ENCODE results near the gene TMCO4. TPM values are rescaled to one million over a fixed set of nuclear protein-coding genes. Genes with fewer than 3 reads are reported as not detected.

Gene TMCO4
- total and polyA plus RNA-seq, 9 donors: 1.7 to 3.7 (median 2.0) TPM

DNA sequence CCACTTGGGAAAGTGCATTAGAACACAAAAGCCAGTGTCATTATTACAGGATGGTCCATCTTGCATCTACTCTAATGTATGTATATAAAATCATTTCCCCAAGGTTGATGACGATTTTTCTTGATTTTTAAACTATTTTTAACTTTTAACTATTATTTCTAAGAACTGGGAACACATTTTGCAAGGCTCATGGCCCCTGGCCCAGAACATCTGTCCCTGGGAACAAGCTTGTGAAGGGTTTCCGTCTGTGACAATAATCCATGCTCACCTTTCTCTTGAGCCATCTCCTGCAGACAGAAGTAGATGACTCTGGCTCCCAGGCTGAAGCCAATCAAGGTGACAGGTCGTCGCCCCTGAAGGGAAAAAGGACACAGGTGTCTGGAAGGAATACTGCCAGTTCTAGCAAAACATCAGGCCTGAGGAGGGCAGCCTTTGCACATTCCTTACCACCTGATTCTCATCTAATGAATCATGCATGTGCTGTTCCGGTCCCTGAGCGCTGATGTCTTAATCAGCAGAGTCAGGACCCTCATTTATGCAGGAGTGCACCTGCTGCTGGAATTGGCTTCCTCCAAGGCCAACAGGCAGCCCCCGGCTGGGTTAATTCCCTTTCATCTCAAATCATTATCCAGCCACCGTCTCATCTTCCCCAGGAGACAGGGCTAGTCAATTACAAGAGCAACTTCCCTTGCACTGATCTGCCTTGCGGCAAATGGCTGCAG is 62.5 kb downstream of the TMCO4 start:
- no peak overlapping the region for H3K4me3 ChIP-seq (ENCODE audit: low read length)
- H3K9me3 ChIP-seq (replicated peaks; ENCODE audit: control insufficient read depth, low read depth, low read length): peaks cover 2% of the 10 kb centered on the region
- peak; percentile 71 for DNase-seq
- peaks cover 32% of the 10 kb centered on the region for H3K4me1 ChIP-seq (ENCODE audit: control insufficient read depth, insufficient read depth, low read length)
- no peak overlapping the region for H3K27ac ChIP-seq (ENCODE audit: low read length)
- WGBS (ENCODE audit: insufficient coverage): 56% methylated on average over 7 of the region's 9 CpGs
- H3K27me3 ChIP-seq (ENCODE audit: control insufficient read depth, insufficient read depth, low read length): no peaks in the 10 kb centered on the region
- H3K36me3 ChIP-seq (ENCODE audit: control insufficient read depth, insufficient read depth, low read length): no peaks in the 10 kb centered on the region

DNA sequence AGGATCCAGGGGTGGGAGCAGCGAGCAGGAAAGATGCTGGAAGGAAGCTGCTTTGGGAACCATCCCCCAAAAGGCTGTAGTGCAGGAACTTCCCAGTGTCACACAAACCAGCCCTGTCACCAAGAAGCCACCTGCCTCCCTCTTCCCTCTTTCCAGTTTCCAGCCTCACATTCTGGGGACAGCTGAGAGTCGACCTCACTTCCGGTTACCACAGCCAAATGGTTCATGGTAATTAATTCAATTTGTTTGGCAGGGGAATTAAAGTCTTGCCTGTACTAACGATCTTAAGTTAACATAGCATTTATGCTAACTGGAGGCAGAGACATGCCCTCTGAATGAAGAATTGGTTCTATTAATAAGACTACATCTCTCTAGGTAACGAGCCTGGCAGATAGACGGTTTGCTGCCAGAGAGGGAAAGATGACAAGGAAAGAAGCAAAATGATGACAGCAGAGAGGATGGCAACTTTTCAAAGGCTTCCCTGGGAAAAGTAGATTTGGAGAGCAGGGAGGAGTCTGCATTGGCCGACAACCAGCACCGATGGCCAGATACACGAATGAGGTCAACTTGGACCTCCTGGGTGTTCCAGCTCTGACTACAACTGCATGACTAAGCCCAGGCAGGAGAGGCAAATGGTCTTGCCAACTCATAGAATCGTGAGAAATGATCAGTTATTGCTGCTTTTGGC is 64.1 kb downstream of the TMCO4 start:
- Histone ChIP-seq H3K9me3 (replicated peaks; ENCODE audit: control insufficient read depth, low read depth, low read length) (peaks cover 2% of the 10 kb centered on the region), H3K36me3 (ENCODE audit: control insufficient read depth, insufficient read depth, low read length) (no peaks in the 10 kb centered on the region), H3K27ac (ENCODE audit: low read length) (peak overlapping the region; percentile 59), H3K27me3 (ENCODE audit: control insufficient read depth, insufficient read depth, low read length) (no peaks in the 10 kb centered on the region), H3K4me1 (ENCODE audit: control insufficient read depth, insufficient read depth, low read length) (peaks cover 32% of the 10 kb centered on the region), H3K4me3 (ENCODE audit: low read length) (no peak overlapping the region)
- 18% methylated on average over 6 of the region's 10 CpGs for WGBS (ENCODE audit: insufficient coverage)
- peak; percentile 95 for DNase-seq

DNA sequence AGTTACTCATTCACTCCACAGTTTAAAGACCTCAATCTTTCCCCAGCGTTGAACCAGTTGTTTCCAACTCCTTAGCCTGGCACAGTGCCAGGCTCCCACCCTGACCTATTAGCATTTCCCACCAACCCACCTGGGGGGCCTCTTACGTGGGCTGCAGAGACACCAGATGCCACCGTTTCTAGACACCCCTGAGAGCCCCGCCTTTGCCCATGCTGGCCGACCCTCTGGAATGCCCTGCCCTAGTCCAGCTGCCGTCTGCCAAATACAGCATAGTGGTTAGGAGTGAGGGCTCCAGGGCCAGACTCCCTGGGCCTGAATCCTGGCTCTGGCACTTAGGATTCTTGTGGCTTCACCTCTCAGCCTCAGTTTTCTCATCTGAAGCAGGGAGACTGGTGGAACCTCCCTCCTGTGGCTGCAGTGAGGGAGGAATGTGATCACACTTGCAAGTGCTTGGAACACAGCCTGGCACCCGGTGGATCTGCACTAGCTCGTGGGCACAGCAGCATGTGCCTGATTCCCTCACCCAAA is 65.2 kb downstream of the TMCO4 start:
- no peak overlapping the region for H3K27ac ChIP-seq (ENCODE audit: low read length)

DNA sequence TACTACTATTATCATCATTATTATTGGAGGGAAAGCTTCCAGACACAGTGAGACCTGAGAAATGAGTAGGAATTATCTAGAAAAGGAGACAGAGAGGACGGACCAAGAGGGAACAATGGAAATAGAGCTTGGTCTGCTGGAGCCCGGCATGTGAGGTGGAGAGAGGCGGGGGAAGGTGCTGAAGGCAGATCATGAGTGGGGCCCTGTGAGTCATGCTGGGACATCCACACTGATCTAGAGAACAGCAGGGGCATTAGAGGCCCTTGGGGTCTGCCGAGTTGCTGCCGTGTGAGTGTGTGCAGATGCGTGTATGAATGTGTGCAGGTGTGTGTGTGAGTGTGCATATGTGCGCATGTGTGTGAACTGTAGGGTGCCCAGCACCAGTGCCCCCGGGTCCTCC is 65.7 kb downstream of the TMCO4 start:
- H3K27ac ChIP-seq (ENCODE audit: low read length): no peak overlapping the region
- H3K9me3 ChIP-seq (replicated peaks; ENCODE audit: control insufficient read depth, low read depth, low read length): peaks cover 8% of the 10 kb centered on the region
- WGBS (ENCODE audit: insufficient coverage): 67% methylated on average over 4 of the region's 8 CpGs
- no peak for DNase-seq
- no peaks in the 10 kb centered on the region for H3K36me3 ChIP-seq (ENCODE audit: control insufficient read depth, insufficient read depth, low read length)
- peaks cover 32% of the 10 kb centered on the region for H3K4me1 ChIP-seq (ENCODE audit: control insufficient read depth, insufficient read depth, low read length)
- no peak overlapping the region for H3K4me3 ChIP-seq (ENCODE audit: low read length)
- H3K27me3 ChIP-seq (ENCODE audit: control insufficient read depth, insufficient read depth, low read length): no peaks in the 10 kb centered on the region

More for the DNA sequence above, 65.2 kb downstream of the TMCO4 start:
- Histone ChIP-seq H3K4me3 (ENCODE audit: low read length) (no peak overlapping the region), H3K9me3 (replicated peaks; ENCODE audit: control insufficient read depth, low read depth, low read length) (peaks cover 8% of the 10 kb centered on the region), H3K36me3 (ENCODE audit: control insufficient read depth, insufficient read depth, low read length) (no peaks in the 10 kb centered on the region), H3K27me3 (ENCODE audit: control insufficient read depth, insufficient read depth, low read length) (no peaks in the 10 kb centered on the region), H3K4me1 (ENCODE audit: control insufficient read depth, insufficient read depth, low read length) (peaks cover 32% of the 10 kb centered on the region)
- WGBS (ENCODE audit: insufficient coverage): 44% methylated on average over 6 of the region's 8 CpGs
- peak; percentile 21 for DNase-seq

DNA sequence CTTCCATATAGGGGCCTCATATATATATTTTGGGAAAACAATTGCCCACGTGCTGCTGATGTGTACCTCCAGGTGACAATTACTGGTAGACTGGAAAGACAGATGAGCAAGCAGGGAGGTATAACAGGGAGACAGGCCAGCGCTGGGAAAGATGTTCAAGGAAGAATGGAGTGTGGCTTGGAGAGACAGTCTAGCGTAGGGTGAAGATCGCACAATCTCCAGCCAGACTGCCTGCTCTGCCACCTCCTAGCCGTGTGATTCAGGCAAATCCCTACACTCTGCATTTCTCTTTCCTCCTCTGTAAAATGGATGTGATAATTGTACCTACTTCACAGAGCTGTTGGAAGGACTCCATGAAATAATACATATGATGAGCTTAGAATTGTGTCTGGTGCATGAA is 66.1 kb downstream of the TMCO4 start:
- Histone ChIP-seq H3K36me3 (ENCODE audit: control insufficient read depth, insufficient read depth, low read length) (no peaks in the 10 kb centered on the region), H3K4me1 (ENCODE audit: control insufficient read depth, insufficient read depth, low read length) (peaks cover 32% of the 10 kb centered on the region), H3K9me3 (replicated peaks; ENCODE audit: control insufficient read depth, low read depth, low read length) (peaks cover 6% of the 10 kb centered on the region), H3K27ac (ENCODE audit: low read length) (no peak overlapping the region), H3K4me3 (ENCODE audit: low read length) (no peak overlapping the region), H3K27me3 (ENCODE audit: control insufficient read depth, insufficient read depth, low read length) (no peaks in the 10 kb centered on the region)
- no peak for DNase-seq
- WGBS (ENCODE audit: insufficient coverage): 80% methylated on average over 1 of the region's 5 CpGs

DNA sequence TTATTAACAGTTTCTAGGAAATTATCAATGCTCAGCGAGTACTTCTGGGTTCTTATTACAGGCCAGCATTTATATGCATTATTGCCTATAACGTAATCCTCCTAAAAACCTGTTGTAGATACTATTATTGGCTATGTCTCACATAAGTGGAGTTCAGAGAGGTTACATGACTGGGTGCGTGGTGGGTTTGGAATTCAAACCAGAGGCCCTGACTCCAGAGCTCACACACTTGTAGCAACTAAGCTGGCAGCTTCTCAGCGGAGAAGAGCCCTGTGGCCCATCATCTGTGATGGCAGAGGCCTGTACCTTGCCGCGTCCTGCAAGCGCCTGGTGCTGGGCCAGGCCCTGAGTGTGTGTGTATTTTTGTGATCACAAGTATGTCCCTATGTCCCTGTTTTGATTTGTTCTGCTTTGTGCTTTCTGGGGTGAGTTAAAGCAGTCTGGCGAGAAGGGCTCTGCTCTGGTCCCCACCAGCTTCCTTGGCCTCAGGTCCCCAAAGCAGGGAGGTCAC is 68.3 kb downstream of the TMCO4 start:
- Histone ChIP-seq H3K27ac (ENCODE audit: low read length) (no peak overlapping the region), H3K9me3 (replicated peaks; ENCODE audit: control insufficient read depth, low read depth, low read length) (peaks cover 6% of the 10 kb centered on the region), H3K4me1 (ENCODE audit: control insufficient read depth, insufficient read depth, low read length) (peaks cover 24% of the 10 kb centered on the region), H3K4me3 (ENCODE audit: low read length) (no peak overlapping the region), H3K36me3 (ENCODE audit: control insufficient read depth, insufficient read depth, low read length) (no peaks in the 10 kb centered on the region), H3K27me3 (ENCODE audit: control insufficient read depth, insufficient read depth, low read length) (no peaks in the 10 kb centered on the region)
- WGBS (ENCODE audit: insufficient coverage): 86% methylated on average over 2 of the region's 8 CpGs
- no peak for DNase-seq

DNA sequence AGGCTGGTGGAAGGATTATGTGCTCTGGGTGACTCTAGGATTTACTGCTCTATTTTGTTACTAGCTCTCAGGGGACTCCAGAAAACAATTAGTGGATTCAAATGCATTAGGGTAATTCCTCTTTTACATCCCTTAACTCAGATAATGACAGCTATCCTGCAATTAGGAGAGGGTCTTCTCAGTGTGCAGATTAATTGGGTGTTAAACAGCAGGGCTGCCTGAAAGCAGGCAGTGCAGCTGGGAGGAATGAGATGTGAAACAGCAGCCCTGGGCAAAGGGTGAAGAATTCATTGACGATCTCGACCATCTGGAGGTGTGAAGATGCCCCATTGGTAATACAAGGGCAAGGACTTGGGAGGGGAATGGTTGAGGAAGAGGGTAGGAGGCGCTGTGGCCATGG is 68.9 kb downstream of the TMCO4 start:
- Histone ChIP-seq H3K27ac (ENCODE audit: low read length) (no peak overlapping the region), H3K4me3 (ENCODE audit: low read length) (no peak overlapping the region), H3K36me3 (ENCODE audit: control insufficient read depth, insufficient read depth, low read length) (no peaks in the 10 kb centered on the region), H3K4me1 (ENCODE audit: control insufficient read depth, insufficient read depth, low read length) (peaks cover 19% of the 10 kb centered on the region), H3K27me3 (ENCODE audit: control insufficient read depth, insufficient read depth, low read length) (no peaks in the 10 kb centered on the region), H3K9me3 (replicated peaks; ENCODE audit: control insufficient read depth, low read depth, low read length) (peaks cover 6% of the 10 kb centered on the region)
- 42% methylated on average over 2 of the region's 3 CpGs for WGBS (ENCODE audit: insufficient coverage)
- no peak for DNase-seq

DNA sequence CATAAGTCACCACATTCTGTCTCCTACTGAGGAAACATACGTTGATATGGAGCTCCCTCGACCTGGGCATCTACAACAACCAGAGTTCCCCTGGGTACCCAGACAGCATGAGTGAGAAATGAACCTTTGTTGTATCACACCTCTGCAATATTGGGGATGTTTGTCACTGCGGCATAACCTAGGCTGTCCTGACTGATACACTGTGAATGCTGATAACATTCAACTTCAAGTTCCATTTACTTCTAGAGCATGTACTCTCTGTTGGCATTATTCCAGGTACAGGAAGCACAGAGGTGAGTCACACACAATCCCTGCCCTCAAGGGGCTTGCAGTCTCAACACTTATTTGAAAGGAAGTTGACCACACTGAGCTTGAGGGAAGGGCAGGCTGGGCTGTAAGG is 69.5 kb downstream of the TMCO4 start:
- H3K4me3 ChIP-seq (ENCODE audit: low read length): no peak overlapping the region
- WGBS (ENCODE audit: insufficient coverage): 100% methylated on average over 2 of the region's 3 CpGs
- H3K27me3 ChIP-seq (ENCODE audit: control insufficient read depth, insufficient read depth, low read length): no peaks in the 10 kb centered on the region
- H3K4me1 ChIP-seq (ENCODE audit: control insufficient read depth, insufficient read depth, low read length): peaks cover 13% of the 10 kb centered on the region
- H3K36me3 ChIP-seq (ENCODE audit: control insufficient read depth, insufficient read depth, low read length): no peaks in the 10 kb centered on the region
- H3K27ac ChIP-seq (ENCODE audit: low read length): no peak overlapping the region
- peaks cover 6% of the 10 kb centered on the region for H3K9me3 ChIP-seq (replicated peaks; ENCODE audit: control insufficient read depth, low read depth, low read length)
- DNase-seq: no peak

DNA sequence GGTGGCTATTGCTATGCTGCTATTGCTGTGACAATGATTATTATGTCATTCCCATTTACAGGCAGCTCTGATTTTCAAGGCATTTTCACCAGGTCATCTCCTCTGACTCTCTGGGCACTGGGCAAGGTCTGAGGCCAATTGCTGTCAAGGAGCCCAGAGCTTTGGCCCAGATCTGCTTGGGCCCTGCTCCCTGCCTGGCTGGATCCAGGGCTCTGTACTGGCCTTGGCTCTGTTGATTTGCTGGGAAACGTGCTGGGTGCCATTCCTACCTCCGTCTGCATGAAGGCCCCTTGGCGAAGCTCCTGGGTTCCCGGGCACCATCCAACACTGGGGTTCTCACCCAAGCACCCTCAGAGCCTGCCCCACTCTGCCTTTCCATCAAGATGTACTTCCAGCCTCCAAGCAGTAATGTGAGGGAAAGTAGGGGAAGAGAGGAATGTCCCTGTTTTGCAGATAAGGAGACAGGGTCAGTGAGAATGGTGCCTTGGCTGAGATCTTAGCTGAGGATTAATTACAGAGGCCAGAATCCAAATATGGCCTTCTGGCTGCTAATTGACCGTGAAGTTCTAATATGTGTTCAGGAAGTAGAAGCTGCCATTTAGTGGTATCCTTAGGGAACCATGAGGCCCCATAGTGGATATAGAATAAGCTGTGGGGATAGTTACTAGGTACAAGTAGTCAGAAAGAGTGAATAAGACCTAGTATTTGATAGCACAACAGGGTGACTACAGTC is 71.1 kb downstream of the TMCO4 start:
- 60% methylated on average over 4 of the region's 5 CpGs for WGBS (ENCODE audit: insufficient coverage)
- no peak overlapping the region for H3K27ac ChIP-seq (ENCODE audit: low read length)
- H3K4me1 ChIP-seq (ENCODE audit: control insufficient read depth, insufficient read depth, low read length): no peaks in the 10 kb centered on the region
- DNase-seq: no peak
- H3K36me3 ChIP-seq (ENCODE audit: control insufficient read depth, insufficient read depth, low read length): no peaks in the 10 kb centered on the region
- H3K9me3 ChIP-seq (replicated peaks; ENCODE audit: control insufficient read depth, low read depth, low read length): peaks cover 6% of the 10 kb centered on the region
- no peak overlapping the region for H3K4me3 ChIP-seq (ENCODE audit: low read length)
- no peaks in the 10 kb centered on the region for H3K27me3 ChIP-seq (ENCODE audit: control insufficient read depth, insufficient read depth, low read length)

DNA sequence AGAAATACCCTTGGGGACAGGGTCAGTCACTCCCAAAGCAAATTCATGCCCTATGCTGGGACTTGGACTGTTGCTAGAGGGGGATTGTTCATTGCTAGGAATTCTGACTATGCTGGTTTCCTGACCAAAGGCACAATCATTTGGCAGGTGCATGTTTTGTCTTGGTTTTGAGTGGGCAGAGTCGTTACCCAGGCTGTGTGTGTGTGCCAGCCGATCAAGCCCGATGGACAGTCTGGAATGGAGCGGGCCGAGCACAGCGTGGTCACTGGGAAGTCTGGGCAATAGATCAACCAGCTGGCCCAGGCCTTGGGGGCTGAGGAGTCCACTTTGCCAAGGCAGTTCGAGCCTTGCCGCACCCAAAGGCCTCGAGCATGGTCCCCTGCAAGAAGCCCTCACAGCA is 74.1 kb downstream of the TMCO4 start:
- Histone ChIP-seq H3K4me1 (ENCODE audit: control insufficient read depth, insufficient read depth, low read length) (no peaks in the 10 kb centered on the region), H3K4me3 (ENCODE audit: low read length) (no peak overlapping the region), H3K27ac (ENCODE audit: low read length) (no peak overlapping the region), H3K9me3 (replicated peaks; ENCODE audit: control insufficient read depth, low read depth, low read length) (peaks cover 6% of the 10 kb centered on the region), H3K27me3 (ENCODE audit: control insufficient read depth, insufficient read depth, low read length) (no peaks in the 10 kb centered on the region), H3K36me3 (ENCODE audit: control insufficient read depth, insufficient read depth, low read length) (no peaks in the 10 kb centered on the region)
- DNase-seq: no peak
- 81% methylated on average over 9 of the region's 9 CpGs for WGBS (ENCODE audit: insufficient coverage)

All from muscle of leg (tissue), 11 donors.